Activated CD8-positive, alpha-beta memory T cell treated with anti-CD3 and anti-CD28 coated beads, Interleukin-2, amount 50 U/mL, for 24 hours (primary cell): ENCODE data around the gene IL20RB.

ENCODE experiments used
- DNase-seq: peaks from one replicate; pipeline ENCODE4 v3.0.0-alpha.2; 2020; ENCODE audit errors: extremely low read depth

The IL20RB gene

GRCh38 chr3:137035631-137036030, 77.8 kb downstream of the IL20RB start:
- DNase-seq = no peak

- DNase-seq = no peak
Measured at GRCh38 chr3:137039570-137039969, 81.8 kb downstream of the IL20RB start.

GRCh38 chr3:137041251-137041650, 83.5 kb downstream of the IL20RB start:
- no peak for DNase-seq

- DNase-seq = no peak
Measured at GRCh38 chr3:137041686-137042085, 83.9 kb downstream of the IL20RB start.

GRCh38 chr3:137046747-137047146, 89.0 kb downstream of the IL20RB start:
- DNase-seq = no peak

- DNase-seq = no peak
Measured at GRCh38 chr3:137047240-137047639, 89.5 kb downstream of the IL20RB start.

GRCh38 chr3:137050281-137050680, 92.5 kb downstream of the IL20RB start:
- no peak for DNase-seq

- no peak for DNase-seq
Measured at GRCh38 chr3:137052298-137052697, 94.5 kb downstream of the IL20RB start.
